IPS-18a (cell line): Measurements from ENCODE around the gene GAS2.

Experiments used
- H3K27ac ChIP-seq: one replicate; pipeline ENCODE4 v1.5.1; 2013; ENCODE audit warnings: low read length
- H3K27me3 ChIP-seq: one replicate; pipeline ENCODE4 v1.6.1; 2013; ENCODE audit warnings: mild to moderate bottlenecking, low read length; ENCODE audit not compliant: control insufficient read depth, insufficient read depth
- H3K36me3 ChIP-seq: one replicate; pipeline ENCODE4 v1.6.1; 2013; ENCODE audit warnings: low read depth, low read length; ENCODE audit not compliant: control insufficient read depth
- H3K4me1 ChIP-seq: one replicate; pipeline ENCODE4 v1.6.1; 2013; ENCODE audit warnings: low read depth, low read length; ENCODE audit not compliant: control insufficient read depth
- H3K4me3 ChIP-seq: one replicate; pipeline ENCODE4 v1.5.1; 2013; ENCODE audit warnings: low read length
- H3K9ac ChIP-seq: one replicate; pipeline ENCODE4 v1.6.1; 2013; ENCODE audit warnings: mild to moderate bottlenecking, low read length, moderate library complexity
- H3K9me3 ChIP-seq: one replicate; pipeline ENCODE4 v1.6.1; 2013; ENCODE audit warnings: low read depth, low read length; ENCODE audit not compliant: control insufficient read depth

The GAS2 gene

DNA sequence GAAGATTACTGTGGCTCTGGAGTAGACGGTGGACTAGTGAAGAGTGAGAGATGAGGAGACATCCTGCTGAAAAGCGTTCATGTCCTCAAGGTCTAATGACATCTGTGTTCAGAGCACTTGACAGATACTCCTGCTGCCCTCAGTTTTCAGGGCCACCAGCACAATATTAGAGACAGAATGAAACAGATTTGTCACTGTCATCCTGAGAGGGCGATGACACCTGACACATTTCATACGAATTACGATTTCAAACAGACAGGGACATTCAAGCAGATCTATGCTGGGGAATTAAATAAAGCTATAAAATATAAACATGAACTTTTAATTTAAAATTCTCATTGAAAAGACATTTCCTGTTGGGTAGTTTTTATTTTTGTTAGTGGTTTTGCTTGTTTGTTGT, 134.1 kb downstream of the GAS2 start:
- H3K4me1 ChIP-seq, result no peaks in the 10 kb centered on the region

GRCh38 chr11:22802861-22803260, 136.4 kb downstream of the GAS2 start:
- H3K9me3 ChIP-seq, result no peaks in the 10 kb centered on the region

More for the DNA sequence above, 134.1 kb downstream of the GAS2 start:
- no peaks in the 10 kb centered on the region for H3K27me3 ChIP-seq
- H3K27ac ChIP-seq, result no peak overlapping the region
- no peak overlapping the region for H3K9ac ChIP-seq
- H3K9me3 ChIP-seq, result no peaks in the 10 kb centered on the region
- no peaks in the 10 kb centered on the region for H3K36me3 ChIP-seq
- no peak overlapping the region for H3K4me3 ChIP-seq

GRCh38 chr11:22807391-22807790, 141.0 kb downstream of the GAS2 start:
- Histone ChIP-seq H3K4me1 (no peaks in the 10 kb centered on the region), H3K9me3 (no peaks in the 10 kb centered on the region), H3K27ac (no peak overlapping the region), H3K27me3 (no peaks in the 10 kb centered on the region), H3K36me3 (no peaks in the 10 kb centered on the region), H3K9ac (no peak overlapping the region), H3K4me3 (no peak overlapping the region)

More at GRCh38 chr11:22802861-22803260, 136.4 kb downstream of the GAS2 start:
- no peaks in the 10 kb centered on the region for H3K36me3 ChIP-seq
- H3K4me3 ChIP-seq, result no peak overlapping the region
- H3K4me1 ChIP-seq, result no peaks in the 10 kb centered on the region
- H3K27ac ChIP-seq, result no peak overlapping the region
- H3K27me3 ChIP-seq, result no peaks in the 10 kb centered on the region
- no peak overlapping the region for H3K9ac ChIP-seq

- no peak overlapping the region for H3K4me3 ChIP-seq
- H3K4me1 ChIP-seq, result no peaks in the 10 kb centered on the region
- H3K27me3 ChIP-seq, result no peaks in the 10 kb centered on the region
- no peak overlapping the region for H3K27ac ChIP-seq
- no peaks in the 10 kb centered on the region for H3K36me3 ChIP-seq
- H3K9me3 ChIP-seq, result no peaks in the 10 kb centered on the region
- no peak overlapping the region for H3K9ac ChIP-seq
Observed at GRCh38 chr11:22807855-22808570, 141.6 kb downstream of the GAS2 start.

DNA sequence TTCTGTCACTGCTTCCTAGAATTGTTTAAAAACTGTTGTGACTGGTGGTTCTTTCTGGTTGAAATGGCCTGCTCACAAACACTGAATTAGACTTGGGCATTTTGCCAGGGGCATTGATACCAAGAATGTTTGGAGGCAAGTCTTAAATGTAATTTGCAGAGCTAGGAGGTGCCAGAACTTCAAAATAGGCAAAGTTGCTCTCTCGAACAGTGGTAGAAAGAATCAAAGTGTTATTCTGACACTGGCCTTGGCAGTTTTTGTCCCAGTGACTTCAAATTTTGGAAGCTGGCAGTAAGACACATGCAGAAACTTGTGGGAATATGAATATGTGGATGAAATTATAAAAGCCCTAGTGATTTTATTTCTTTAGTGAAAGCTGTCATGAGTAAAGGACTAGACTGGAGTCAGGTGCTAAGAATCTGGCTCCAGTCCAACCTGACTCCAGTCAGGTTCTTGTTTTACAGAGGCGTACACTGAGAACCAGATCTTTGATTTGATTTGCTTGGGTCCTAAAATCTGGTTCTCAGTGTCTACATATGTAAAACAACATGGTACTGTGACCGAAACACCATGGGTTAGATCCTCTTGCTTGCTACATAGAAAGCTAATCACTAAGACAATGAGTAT, 142.3 kb downstream of the GAS2 start:
- Histone ChIP-seq H3K9ac (no peak overlapping the region), H3K4me1 (no peaks in the 10 kb centered on the region), H3K36me3 (no peaks in the 10 kb centered on the region)

GRCh38 chr11:22809893-22810292, 143.5 kb downstream of the GAS2 start:
- Histone ChIP-seq H3K27me3 (no peaks in the 10 kb centered on the region), H3K36me3 (no peaks in the 10 kb centered on the region), H3K9me3 (no peaks in the 10 kb centered on the region), H3K4me1 (no peaks in the 10 kb centered on the region), H3K27ac (no peak overlapping the region), H3K9ac (no peak overlapping the region), H3K4me3 (no peak overlapping the region)

More for the DNA sequence above, 142.3 kb downstream of the GAS2 start:
- Histone ChIP-seq H3K27ac (no peak overlapping the region), H3K9me3 (no peaks in the 10 kb centered on the region), H3K27me3 (no peaks in the 10 kb centered on the region), H3K4me3 (no peak overlapping the region)

GRCh38 chr11:22822203-22822602, 155.8 kb downstream of the GAS2 start:
- Histone ChIP-seq H3K4me3 (no peak overlapping the region), H3K27ac (no peak overlapping the region)

GRCh38 chr11:22828373-22828772, 162.0 kb downstream of the GAS2 start:
- no peaks in the 10 kb centered on the region for H3K9me3 ChIP-seq
- H3K4me3 ChIP-seq, result peak overlapping the region; percentile 75
- no peak overlapping the region for H3K9ac ChIP-seq
- H3K27ac ChIP-seq, result no peak overlapping the region
- H3K36me3 ChIP-seq, result no peaks in the 10 kb centered on the region
- peaks cover 14% of the 10 kb centered on the region for H3K27me3 ChIP-seq
- H3K4me1 ChIP-seq, result peaks cover 9% of the 10 kb centered on the region

More at GRCh38 chr11:22822203-22822602, 155.8 kb downstream of the GAS2 start:
- Histone ChIP-seq H3K27me3 (no peaks in the 10 kb centered on the region), H3K9ac (no peak overlapping the region), H3K4me1 (no peaks in the 10 kb centered on the region), H3K9me3 (no peaks in the 10 kb centered on the region), H3K36me3 (no peaks in the 10 kb centered on the region)

DNA sequence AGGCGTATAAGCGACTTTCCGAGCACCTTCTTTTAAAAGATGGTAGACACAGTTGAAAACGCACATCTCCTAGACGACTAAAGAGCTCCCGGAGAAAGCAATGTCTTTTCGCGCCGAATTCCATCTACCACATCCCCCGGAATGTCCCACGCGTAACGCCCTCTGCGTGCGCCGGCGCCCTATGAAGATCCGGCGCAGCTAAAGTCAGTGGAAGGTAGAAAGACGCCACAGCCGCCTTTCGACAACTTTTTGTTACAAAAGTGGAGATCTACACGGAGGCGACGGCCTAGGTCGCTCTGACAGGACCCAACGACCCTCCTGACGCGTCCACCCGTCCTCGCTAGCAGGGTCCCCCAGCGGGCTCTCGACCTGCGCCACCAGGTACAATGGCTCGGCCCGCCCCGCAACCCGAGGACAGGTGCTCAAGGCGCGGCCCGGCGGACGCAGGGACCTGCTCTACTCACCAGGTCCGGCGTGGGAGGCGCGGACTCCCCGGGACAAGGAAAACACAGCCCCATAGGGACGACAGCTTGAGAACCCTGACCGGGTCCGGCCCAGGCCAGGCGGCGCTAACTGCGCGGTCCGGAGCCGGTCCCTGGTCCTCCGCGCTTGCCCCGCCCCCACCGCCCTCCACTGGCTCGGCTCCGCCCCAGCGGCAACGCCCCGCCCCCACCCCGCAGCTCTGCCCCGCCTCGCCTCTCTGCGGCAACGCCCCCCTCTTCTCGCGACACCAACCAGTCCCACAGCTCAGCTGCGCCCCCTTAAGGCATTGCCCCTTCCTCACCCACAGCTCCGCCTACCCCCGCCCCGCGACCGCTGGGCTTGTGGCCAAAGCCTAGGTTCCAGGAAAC, 163.0 kb downstream of the GAS2 start, which contains the start of gene SVIP:
TSS of gene SVIP (minus strand) at position 571 of the 851 bp plus-strand sequence. CDS start at position 518, 53 bp downstream.
- Histone ChIP-seq H3K9me3 (no peaks in the 10 kb centered on the region), H3K9ac (peak within 1 kb of the TSS; percentile 61), H3K36me3 (no peaks in the 10 kb centered on the region), H3K27me3 (peaks cover 14% of the 10 kb centered on the region), H3K27ac (no peak within 1 kb of the TSS), H3K4me1 (peaks cover 9% of the 10 kb centered on the region), H3K4me3 (peak within 1 kb of the TSS; percentile 75)

- Histone ChIP-seq H3K27me3 (peaks cover 14% of the 10 kb centered on the region), H3K27ac (no peak overlapping the region), H3K9ac (no peak overlapping the region), H3K4me3 (peak overlapping the region; percentile 45), H3K4me1 (peaks cover 9% of the 10 kb centered on the region), H3K36me3 (no peaks in the 10 kb centered on the region), H3K9me3 (no peaks in the 10 kb centered on the region)
Observed at GRCh38 chr11:22830082-22830414, 163.6 kb downstream of the GAS2 start.

- Histone ChIP-seq H3K36me3 (no peaks in the 10 kb centered on the region), H3K27ac (no peak overlapping the region), H3K27me3 (peaks cover 14% of the 10 kb centered on the region), H3K9me3 (no peaks in the 10 kb centered on the region), H3K4me3 (no peak overlapping the region), H3K9ac (no peak overlapping the region), H3K4me1 (peaks cover 9% of the 10 kb centered on the region)
Observed at GRCh38 chr11:22832315-22833015, 166.1 kb downstream of the GAS2 start.
